Chondrocyte (in vitro differentiated cells): ENCODE results near the gene SLC38A11. TPM values are rescaled to one million over a fixed set of nuclear protein-coding genes. Genes with fewer than 3 reads are reported as not detected.
"Not testable (repeated sequence)": the region's sequence is repeated elsewhere in the genome, so short reads cannot be mapped to it uniquely, and the experiment has no call there.

ENCODE experiments used
- DNase-seq: peaks from one replicate; pipeline ENCODE4 v3.0.0; 2021; ENCODE audit warnings: mixed read lengths, low spot score
- H3K27ac Mint-ChIP-seq: one replicate; pipeline ENCODE4 v1.8.0; 2021; ENCODE audit warnings: mild to moderate bottlenecking, moderate library complexity, mixed read lengths; ENCODE audit not compliant: unreplicated experiment
- H3K27me3 Mint-ChIP-seq: 2 replicates; pipeline ENCODE4 v1.8.0; 2021; ENCODE audit warnings: low read depth, mixed read lengths
- H3K36me3 Mint-ChIP-seq: 2 replicates; pipeline ENCODE4 v1.8.0; 2021; ENCODE audit warnings: low read depth, mixed read lengths
- H3K4me1 Mint-ChIP-seq: 2 replicates; pipeline ENCODE4 v1.8.0; 2021; ENCODE audit warnings: low read depth, mild to moderate bottlenecking, mixed read lengths
- H3K4me3 Mint-ChIP-seq: one replicate; pipeline ENCODE4 v1.8.0; 2021; ENCODE audit warnings: mild to moderate bottlenecking, moderate library complexity, mixed read lengths; ENCODE audit not compliant: unreplicated experiment
- H3K9me3 Mint-ChIP-seq: 2 replicates; pipeline ENCODE4 v1.8.0; 2021; ENCODE audit warnings: low read depth, mixed read lengths
- CTCF ChIP-seq: fragments of 200-600 bp; sonication (generic); IDR thresholded peaks from 2 replicates; pipeline ENCODE4 v1.5.0; 2021; ENCODE audit warnings: antibody characterized with exemption, mild to moderate bottlenecking, moderate library complexity
- total RNA-seq: library from RNA; stranded (reverse); gene quantifications from 3 replicates; pipeline ENCODE4 v1.2.1, GENCODE V29; 2021

SLC38A11 gene
- total RNA-seq, 1 donor from 2014 or later = 0.12 TPM

- Mint-ChIP-seq H3K4me1 (peaks cover 6% of the 10 kb centered on the region), H3K4me3 (no peak overlapping the region), H3K27me3 (no peaks in the 10 kb centered on the region), H3K36me3 (no peaks in the 10 kb centered on the region), H3K27ac (no peak overlapping the region), H3K9me3 (no peaks in the 10 kb centered on the region)
- DNase-seq = no peak
- no peak for TF ChIP-seq CTCF
These were observed 87.4 kb downstream of the SLC38A11 start for GRCh38 chr2:164867779-164868397.

GRCh38 chr2:164866381-164866780 is 88.9 kb downstream of the SLC38A11 start:
- not testable (repeated sequence) for H3K4me3 Mint-ChIP-seq, H3K9me3 Mint-ChIP-seq, H3K27me3 Mint-ChIP-seq, H3K27ac Mint-ChIP-seq, H3K4me1 Mint-ChIP-seq, H3K36me3 Mint-ChIP-seq, DNase-seq

GRCh38 chr2:164860694-164861042 is 94.7 kb downstream of the SLC38A11 start:
- no peaks in the 10 kb centered on the region for H3K4me1 Mint-ChIP-seq
- H3K27ac Mint-ChIP-seq = no peak overlapping the region
- no peaks in the 10 kb centered on the region for H3K36me3 Mint-ChIP-seq
- H3K27me3 Mint-ChIP-seq = no peaks in the 10 kb centered on the region
- H3K9me3 Mint-ChIP-seq = no peaks in the 10 kb centered on the region
- no peak overlapping the region for H3K4me3 Mint-ChIP-seq
- DNase-seq = no peak
- no peak for TF ChIP-seq CTCF

- H3K27ac Mint-ChIP-seq = not testable (repeated sequence)
These were observed 95.2 kb downstream of the SLC38A11 start for GRCh38 chr2:164859906-164860693.

GRCh38 chr2:164859251-164859818 is 96.0 kb downstream of the SLC38A11 start:
- no peaks in the 10 kb centered on the region for H3K4me1 Mint-ChIP-seq
- no peak overlapping the region for H3K4me3 Mint-ChIP-seq
- no peak overlapping the region for H3K27ac Mint-ChIP-seq
- H3K9me3 Mint-ChIP-seq = no peaks in the 10 kb centered on the region
- no peaks in the 10 kb centered on the region for H3K36me3 Mint-ChIP-seq
- no peak for DNase-seq
- no peaks in the 10 kb centered on the region for H3K27me3 Mint-ChIP-seq
- no peak for TF ChIP-seq CTCF

More at GRCh38 chr2:164859906-164860693, 95.2 kb downstream of the SLC38A11 start:
- not testable (repeated sequence) for DNase-seq, H3K27me3 Mint-ChIP-seq, H3K9me3 Mint-ChIP-seq, H3K4me3 Mint-ChIP-seq, H3K36me3 Mint-ChIP-seq, H3K4me1 Mint-ChIP-seq

- no peak overlapping the region for H3K27ac Mint-ChIP-seq
- H3K27me3 Mint-ChIP-seq = no peaks in the 10 kb centered on the region
- H3K36me3 Mint-ChIP-seq = no peaks in the 10 kb centered on the region
- no peaks in the 10 kb centered on the region for H3K9me3 Mint-ChIP-seq
- H3K4me3 Mint-ChIP-seq = no peak overlapping the region
- no peak for DNase-seq
- H3K4me1 Mint-ChIP-seq = peaks cover 2% of the 10 kb centered on the region
- TF ChIP-seq CTCF = no peak
These were observed 103.2 kb downstream of the SLC38A11 start for GRCh38 chr2:164852086-164852485.
